B cell (primary cell): ENCODE results near the gene ERCC2. TPM values are rescaled to one million over a fixed set of nuclear protein-coding genes. Genes with fewer than 3 reads are reported as not detected.

ENCODE experiments used
- ATAC-seq: fragments of 200-7000 bp; cut with Tn5 transposase; one replicate; pipeline ENCODE4 v1.10.0; 2021; ENCODE audit warnings: low read depth, mild to moderate bottlenecking, moderate number of reproducible peaks, moderate library complexity
- CTCF ChIA-PET: fragments of 350-600 bp; sonication (Branson Sonifier 250); formaldehyde crosslinking; loops from one replicate; lab custom pipeline; 2021; ENCODE audit warnings: antibody characterized with exemption, inconsistent platforms; lab: Charles Lee
- POLR2A ChIA-PET: fragments of 350-600 bp; sonication (Branson Sonifier 250); formaldehyde crosslinking; loops from one replicate; lab custom pipeline; 2021; ENCODE audit warnings: antibody characterized with exemption; lab: Charles Lee
- DNase-seq: peaks from one replicate; pipeline ENCODE4 v3.0.0; 2013
- H2AFZ ChIP-seq: 2 replicates; pipeline ENCODE4 v1.6.1; 2012; ENCODE audit warnings: mild to moderate bottlenecking, low read depth, low read length; ENCODE audit not compliant: insufficient read depth, poor library complexity, severe bottlenecking
- H3K27ac ChIP-seq, 2 donors: 1 replicate in 1 of 2; 2 replicates in 1 of 2; pipeline ENCODE4 v1.5.1; 2012 to 2013; ENCODE audit warnings: low read length in 2 of 2, mild to moderate bottlenecking in 2 of 2, moderate library complexity in 1 of 2
- H3K27me3 ChIP-seq, 4 experiments: fragments of 200-600 bp in 1 of 4; sonication (generic) in 1 of 4; replicated peaks in 1 of 4; 1 replicate in 2 of 4; 2 replicates in 2 of 4; pipeline versions ENCODE4 v1.6.1 to v1.7.0; 2013 to 2016; ENCODE audit warnings: low read length in 3 of 4, mild to moderate bottlenecking in 2 of 4, mixed read lengths in 1 of 4, moderate library complexity in 1 of 4; ENCODE audit not compliant: insufficient read depth in 4 of 4, control insufficient read depth in 3 of 4; ENCODE audit errors: control extremely low read depth in 1 of 4
- H3K36me3 ChIP-seq, 2 experiments: replicated peaks in 1 of 2; 1 replicate in 1 of 2; 2 replicates in 1 of 2; pipeline versions ENCODE4 v1.6.1 to v1.7.1; 2013; ENCODE audit warnings: low read length in 1 of 2; ENCODE audit not compliant: insufficient read depth in 2 of 2, control insufficient read depth in 1 of 2; ENCODE audit errors: control extremely low read depth in 1 of 2, extremely low read depth in 1 of 2
- H3K4me1 ChIP-seq, 2 donors: fragments of 200-600 bp in 1 of 2; sonication (generic) in 1 of 2; 1 replicate in 1 of 2; 2 replicates in 1 of 2; pipeline versions ENCODE4 v1.5.1 to v1.6.1; 2013 to 2017; ENCODE audit warnings: low read length in 2 of 2; ENCODE audit not compliant: control insufficient read depth in 2 of 2, insufficient read depth in 2 of 2
- H3K4me2 ChIP-seq: replicated peaks from 2 replicates; pipeline ENCODE3; 2012; ENCODE audit warnings: mild to moderate bottlenecking, low read depth, low read length; ENCODE audit not compliant: poor library complexity, severe bottlenecking
- H3K4me3 ChIP-seq, 5 experiments: fragments of 200-600 bp in 1 of 5; sonication (generic) in 1 of 5; 1 replicate in 3 of 5; 2 replicates in 2 of 5; pipeline versions ENCODE4 v1.5.1 to v1.7.0; 2011 to 2016; ENCODE audit warnings: low read length in 4 of 5, mild to moderate bottlenecking in 4 of 5, low read depth in 2 of 5, control low read depth in 1 of 5, moderate library complexity in 1 of 5; ENCODE audit not compliant: insufficient read depth in 1 of 5; ENCODE audit errors: control extremely low read depth in 1 of 5, extremely low read depth in 1 of 5
- H3K79me2 ChIP-seq: fragments of 200-600 bp; sonication (generic); one replicate; pipeline ENCODE4 v1.6.0; 2016; ENCODE audit warnings: low read length; ENCODE audit not compliant: control insufficient read depth, insufficient read depth
- H3K9ac ChIP-seq: fragments of 200-600 bp; sonication (generic); 2 replicates; pipeline ENCODE4 v1.6.1; 2017; ENCODE audit warnings: mild to moderate bottlenecking, low read length, moderate library complexity
- H3K9me3 ChIP-seq, 3 donors: one replicate each; pipeline versions ENCODE4 v1.6.1 to v1.7.1; 2013; ENCODE audit warnings: low read length in 2 of 3; ENCODE audit not compliant: control insufficient read depth in 2 of 3, insufficient read depth in 1 of 3; ENCODE audit errors: control extremely low read depth in 1 of 3
- H4K20me1 ChIP-seq: 2 replicates; pipeline ENCODE4 v1.6.0; 2012; ENCODE audit warnings: mild to moderate bottlenecking, low read length; ENCODE audit not compliant: insufficient read depth, control insufficient read depth, poor library complexity, severe bottlenecking
- H3K27ac Mint-ChIP-seq: one replicate; pipeline ENCODE4 v1.8.0; 2021; ENCODE audit warnings: mixed read lengths
- H3K27me3 Mint-ChIP-seq: one replicate; pipeline ENCODE4 v1.8.0; 2021; ENCODE audit warnings: mixed read lengths
- H3K4me1 Mint-ChIP-seq: one replicate; pipeline ENCODE4 v1.8.0; 2021; ENCODE audit warnings: mixed read lengths
- H3K4me3 Mint-ChIP-seq: one replicate; pipeline ENCODE4 v1.8.0; 2021; ENCODE audit warnings: mixed read lengths
- H3K9me3 Mint-ChIP-seq: one replicate; pipeline ENCODE4 v1.8.0; 2022; ENCODE audit warnings: mixed read lengths; ENCODE audit not compliant: insufficient read depth
- CTCF ChIP-seq: fragments of 200-600 bp; IDR thresholded peaks from one replicate; pipeline ENCODE4 v1.8.0; 2022; ENCODE audit warnings: antibody characterized with exemption, mild to moderate bottlenecking
- EZH2 ChIP-seq: IDR thresholded peaks from 2 replicates; pipeline ENCODE4 v1.6.1; 2012; ENCODE audit warnings: borderline replicate concordance, low read depth, mild to moderate bottlenecking, moderate library complexity, low read length; ENCODE audit not compliant: insufficient read depth, poor library complexity, severe bottlenecking
- WGBS: methylation state at CpG from one replicate; pipeline ENCODE4 v1.1.5; 2013; ENCODE audit warnings: missing lambda C conversion rate; ENCODE audit not compliant: insufficient coverage; 5-methylcytosine and 5-hydroxymethylcytosine counted together
- intact Hi-C: fragments of 100-400 bp; cut with micrococcal nuclease; formaldehyde crosslinking; loops from one replicate; pipeline ENCODE4 v1.10.0; 2022
- polyA plus RNA-seq: library from polyadenylated mRNA; depleted of rRNA; stranded (reverse); fragments of >200 nt; gene quantifications from 2 replicates; pipeline ENCODE4 v1.2.3, GENCODE V29; 2012
- total RNA-seq, 2 donors: library from RNA; stranded (reverse); fragments of 120-200 nt in 1 of 2; gene quantifications; 1 replicate in 1 of 2; 2 replicates in 1 of 2; pipeline versions ENCODE4 v1.2.3 to v1.2.4, GENCODE V29; 2013 to 2022

ERCC2 gene
- total and polyA plus RNA-seq, 2 donors (not counting 1 experiment from before 2014, with no cell fraction given): 20.8 to 26.5 TPM

GRCh38 chr19:45322744-45323281 lies 47.6 kb downstream of the ERCC2 start, which contains the start of gene CKM:
CKM (minus strand) TSS chr19:45322875; CDS start chr19:45319713, 3,162 bp downstream.
- Histone ChIP-seq H3K27ac (no peak within 1 kb of the TSS), H3K9me3 (peaks cover 0 to 5% (median 0%) of the 10 kb centered on the region in 3 donors), H2AFZ (peak within 1 kb of the TSS; percentile 10), H3K36me3 (no peaks in the 10 kb centered on the region), H3K4me1 (peaks cover 0 to 4% of the 10 kb centered on the region in 2 donors), H3K27me3 (peaks cover 0 to 38% (median 10%) of the 10 kb centered on the region in 4 experiments), H3K79me2 (no peaks in the 10 kb centered on the region), H3K4me3 (no peak within 1 kb of the TSS), H3K4me2 (no peak within 1 kb of the TSS), H3K9ac (no peak within 1 kb of the TSS), H4K20me1 (no peaks in the 10 kb centered on the region)
- POLR2A ChIA-PET: no interaction called here
- TF ChIP-seq EZH2 (no peak), CTCF (no peak)
- Mint-ChIP-seq H3K9me3 (no peaks in the 10 kb centered on the region), H3K27me3 (peaks cover 27% of the 10 kb centered on the region), H3K4me3 (no peak within 1 kb of the TSS), H3K27ac (no peak within 1 kb of the TSS), H3K4me1 (peaks cover 2% of the 10 kb centered on the region)
- 68% methylated on average over 10 of the region's 15 CpGs for WGBS
- ATAC-seq (no peak), DNase-seq (no peak)
- intact Hi-C loops: no loop called here
- CTCF ChIA-PET: interaction anchor here (0.6 kb wide), 1 partner anchor 10 kb away, joined by 3 read pairs; no protein-coding TSS in a partner anchor

- Histone ChIP-seq H2AFZ (no peak overlapping the region), H3K4me1 (peaks cover 0 to 4% of the 10 kb centered on the region in 2 donors), H3K27me3 (peaks cover 0 to 39% (median 10%) of the 10 kb centered on the region in 4 experiments), H3K4me3 (no peak overlapping the region), H3K27ac (no peak overlapping the region), H3K36me3 (no peaks in the 10 kb centered on the region), H3K9ac (no peak overlapping the region), H4K20me1 (no peaks in the 10 kb centered on the region), H3K9me3 (peaks cover 0 to 5% (median 0%) of the 10 kb centered on the region in 3 donors), H3K79me2 (no peaks in the 10 kb centered on the region), H3K4me2 (no peak overlapping the region)
- Mint-ChIP-seq H3K9me3 (no peaks in the 10 kb centered on the region), H3K4me3 (no peak overlapping the region), H3K27ac (no peak overlapping the region), H3K27me3 (peaks cover 31% of the 10 kb centered on the region), H3K4me1 (peaks cover 2% of the 10 kb centered on the region)
- WGBS: 83% methylated on average over 7 of the region's 11 CpGs
- POLR2A ChIA-PET: no interaction called here
- ATAC-seq: no peak
- TF ChIP-seq EZH2 (no peak), CTCF (no peak)
- CTCF ChIA-PET: no interaction called here
- no peak for DNase-seq
- intact Hi-C loops: no loop called here
Observed at GRCh38 chr19:45322311-45322710, 48.1 kb downstream of the ERCC2 start.
